ENCODE measurements around the gene FAP.

- TF ChIP-seq CTCF (IDR thresholded peaks at IDR 0.05) (no peak), ZFX (IDR thresholded peaks at IDR 0.05; ENCODE audit: borderline replicate concordance) (no peak)
Observed at GRCh38 chr2:162152147-162152546, 91.1 kb downstream of the FAP start, which contains the start of gene GCG.
